GM18873 (cell line): ENCODE data around the gene ATP6V0E2.
"Not testable (repeated sequence)": the region's sequence is repeated elsewhere in the genome, so short reads cannot be mapped to it uniquely, and the experiment has no call there.

Experiments
- ATAC-seq: cut with Tn5 transposase; IDR thresholded peaks from one replicate; pipeline ENCODE4 v1.9.1; 2021; ENCODE audit warnings: mild to moderate bottlenecking, moderate library complexity, moderate number of reproducible peaks; ENCODE audit not compliant: unreplicated experiment, low FRiP score

ATP6V0E2 gene

DNA sequence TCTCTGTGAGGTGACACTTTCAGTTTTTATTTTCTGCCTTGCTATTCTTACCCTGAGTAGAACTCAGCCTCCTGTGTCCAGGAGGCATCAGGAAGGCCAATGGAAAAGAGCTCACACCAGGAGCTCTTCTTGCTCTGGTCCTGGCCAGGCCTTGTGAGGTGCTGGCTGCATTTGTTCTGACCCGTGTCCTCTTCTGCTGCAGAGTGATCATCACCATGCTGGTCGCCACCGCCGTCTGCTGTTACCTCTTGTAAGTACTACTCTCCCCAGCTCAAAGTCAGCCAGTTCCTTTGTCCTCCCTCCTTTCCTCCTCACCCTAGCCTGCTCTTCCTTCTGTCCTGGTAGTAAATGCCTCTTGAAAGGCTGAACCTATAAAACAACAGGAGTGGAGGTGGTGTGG lies 1.6 kb downstream of the ATP6V0E2 start:
- ATAC-seq = no peak

GRCh38 chr7:149877890-149878522 lies 4.2 kb downstream of the ATP6V0E2 start:
- ATAC-seq = no peak

DNA sequence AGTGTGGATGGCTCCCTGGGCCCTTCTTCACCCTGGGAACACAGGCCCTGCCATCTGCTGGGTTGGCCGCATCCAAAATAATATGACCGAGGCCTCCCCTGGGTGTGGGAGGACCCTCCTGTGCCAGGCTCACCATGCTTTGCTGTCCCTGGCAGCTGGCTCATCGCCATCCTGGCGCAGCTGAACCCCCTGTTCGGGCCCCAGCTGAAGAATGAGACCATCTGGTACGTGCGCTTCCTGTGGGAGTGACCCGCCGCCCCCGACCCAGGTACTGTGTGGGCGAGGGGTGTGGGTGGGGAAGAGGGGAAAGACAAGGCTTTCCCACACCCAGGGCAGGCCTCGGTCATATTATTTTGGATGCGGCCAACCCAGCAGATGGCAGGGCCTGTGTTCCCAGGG lies 4.8 kb downstream of the ATP6V0E2 start:
- no peak for ATAC-seq

GRCh38 chr7:149879271-149879743 lies 5.5 kb downstream of the ATP6V0E2 start:
- ATAC-seq = no peak

DNA sequence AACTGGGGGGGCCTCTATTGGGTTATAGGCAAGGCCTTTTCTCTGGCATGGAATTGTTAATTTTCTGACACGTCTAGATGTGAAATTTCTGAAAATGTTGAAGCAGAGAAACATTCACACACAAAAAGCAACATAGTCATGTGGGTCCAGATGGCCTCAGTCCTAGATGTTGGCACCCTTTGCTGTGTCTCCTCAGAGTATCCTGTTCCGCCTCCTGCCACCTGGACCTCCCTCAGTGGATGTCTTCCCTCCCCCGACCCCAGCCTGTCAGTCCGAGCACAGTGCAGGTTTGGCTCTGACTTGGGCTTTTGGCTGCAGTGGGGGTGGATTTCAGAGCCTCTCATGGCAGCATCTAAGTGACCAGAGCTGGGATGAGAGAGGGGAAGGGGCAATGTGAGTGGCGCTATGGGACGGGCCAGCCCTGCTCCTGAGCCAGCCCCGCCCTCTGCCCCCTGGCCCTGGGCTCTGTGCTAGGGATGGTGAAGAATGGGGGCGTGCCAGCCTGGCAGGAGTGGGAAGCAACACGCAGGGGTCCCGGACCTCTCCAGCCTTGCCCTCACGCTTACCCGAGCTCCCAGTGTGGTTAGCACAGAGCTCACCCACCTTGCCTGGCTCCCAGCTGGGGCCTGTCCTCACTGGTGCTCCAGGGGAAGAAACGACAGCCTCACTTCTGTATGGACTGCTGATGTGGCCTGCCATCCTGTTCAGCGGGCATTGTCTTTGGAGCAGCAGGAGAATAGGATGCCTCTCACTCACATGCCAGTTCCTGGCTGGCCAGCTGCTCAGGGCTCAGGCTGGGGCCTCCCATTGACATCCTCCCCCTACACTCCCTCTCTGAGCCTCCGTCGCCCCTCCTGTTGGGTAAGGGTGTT lies 6.2 kb downstream of the ATP6V0E2 start:
- ATAC-seq = no peak

DNA sequence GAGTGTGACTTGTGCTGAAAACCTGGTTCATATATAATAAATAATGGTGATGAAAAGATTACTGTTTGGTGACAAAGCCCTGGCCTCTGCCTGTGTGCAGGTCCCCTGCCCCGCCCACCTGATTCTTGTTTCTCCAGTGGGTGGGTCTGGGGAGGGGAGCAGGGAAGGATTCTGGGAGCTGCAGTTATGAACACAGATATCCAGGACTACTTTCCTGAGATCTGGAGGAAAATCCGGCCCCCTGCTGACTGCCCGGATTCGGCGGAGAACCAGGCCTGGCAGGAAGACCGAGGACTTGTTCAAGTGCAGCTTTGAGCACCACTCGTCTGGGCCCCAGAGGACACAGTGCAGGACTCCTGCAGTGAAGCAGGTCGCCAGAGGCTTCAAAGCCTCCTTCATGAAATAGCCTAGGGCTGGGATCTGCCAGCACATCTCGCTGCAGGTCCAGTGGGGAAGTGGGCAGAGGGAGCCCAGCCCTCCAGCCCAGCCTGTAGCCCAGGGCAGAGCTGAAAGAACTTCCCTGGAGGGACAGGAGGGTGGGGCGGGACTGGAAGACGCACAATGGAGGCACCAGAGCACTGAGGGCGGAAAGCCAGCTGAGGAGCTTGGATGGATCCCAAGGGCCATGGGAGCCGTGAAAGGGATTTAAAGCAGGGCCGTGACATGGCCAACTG lies 7.0 kb downstream of the ATP6V0E2 start:
- ATAC-seq = no peak

GRCh38 chr7:149881328-149882247 lies 7.8 kb downstream of the ATP6V0E2 start:
- ATAC-seq = no peak

DNA sequence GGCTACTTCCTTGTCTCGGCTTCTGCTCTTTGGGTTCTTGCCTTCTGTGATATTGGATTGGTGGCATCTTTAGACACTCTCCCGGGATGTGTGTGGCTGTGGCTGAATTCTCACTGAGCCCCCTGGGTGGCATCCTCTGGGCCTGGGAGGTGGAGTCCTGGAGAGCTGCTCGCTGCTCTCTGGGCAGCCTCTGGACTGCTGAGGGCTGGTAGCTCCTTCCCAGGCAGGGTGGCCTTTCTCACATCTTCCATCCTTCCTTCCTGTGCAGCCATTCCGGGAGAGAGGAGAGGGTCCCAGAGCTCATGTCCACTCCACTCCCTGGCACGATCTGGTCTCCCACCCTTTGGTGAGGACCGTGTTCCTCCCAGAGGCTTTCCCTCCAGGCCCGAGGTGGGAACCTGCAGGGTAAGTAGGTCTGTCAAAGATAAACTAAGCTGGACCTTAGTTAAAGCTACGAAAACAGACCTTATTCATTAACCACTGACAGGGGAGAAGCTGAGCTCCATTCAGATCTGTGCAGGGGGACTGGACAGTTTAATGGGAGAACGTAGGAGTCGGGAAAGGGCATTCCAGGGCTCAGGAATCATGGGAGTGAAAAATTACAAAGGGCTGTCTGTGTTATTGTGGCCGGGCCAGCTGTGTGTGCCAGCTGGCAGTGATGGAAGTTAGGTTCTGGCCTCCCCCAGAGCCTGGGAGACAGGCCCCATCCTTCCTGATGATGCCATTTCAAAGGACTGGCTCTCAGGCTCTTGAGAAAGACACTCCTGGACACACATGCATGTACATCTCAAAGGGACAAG lies 8.7 kb downstream of the ATP6V0E2 start:
- ATAC-seq = no peak

DNA sequence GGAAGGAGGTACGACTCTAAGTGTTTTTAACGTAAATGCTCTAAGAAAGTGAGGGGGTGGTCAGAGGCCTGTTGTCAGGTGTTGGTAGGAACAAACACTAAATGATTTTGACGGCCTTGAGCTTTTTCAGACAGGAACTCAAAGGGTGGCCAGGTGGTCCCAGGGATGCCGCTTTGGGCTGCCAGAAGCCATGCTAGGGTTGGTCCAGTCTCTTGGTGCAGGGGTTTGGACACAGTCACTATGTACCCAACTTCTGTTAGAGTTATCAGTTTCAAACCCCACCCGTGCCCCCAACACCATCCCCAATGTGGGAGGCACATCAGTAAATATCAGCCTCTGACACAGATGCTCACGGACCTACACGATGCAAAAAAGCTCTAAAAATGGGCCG lies 9.3 kb downstream of the ATP6V0E2 start:
- ATAC-seq = no peak

GRCh38 chr7:149883452-149883861 lies 9.7 kb downstream of the ATP6V0E2 start:
- ATAC-seq = peak; percentile 59

- ATAC-seq = no peak
Observed at GRCh38 chr7:149884016-149884415, 10.2 kb downstream of the ATP6V0E2 start.

DNA sequence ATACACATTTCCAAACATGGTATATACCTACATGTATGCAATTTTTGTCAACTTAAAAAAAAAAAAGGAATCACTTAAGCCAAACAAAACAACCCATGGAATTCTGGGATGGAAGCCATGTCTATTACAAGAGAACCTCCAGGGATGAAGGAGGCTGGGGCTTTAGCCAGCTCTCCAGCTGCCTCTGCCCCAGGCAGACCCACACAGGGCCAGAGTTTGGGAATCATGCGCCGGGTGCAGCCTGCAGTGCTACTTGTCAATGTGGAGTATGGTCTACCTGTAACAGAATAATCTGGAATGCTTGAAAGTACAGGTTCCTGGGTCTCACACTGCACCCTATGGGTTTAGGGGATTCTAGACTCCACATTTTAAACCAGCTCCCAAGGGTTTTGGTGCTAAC lies 10.8 kb downstream of the ATP6V0E2 start:
- ATAC-seq = no peak

DNA sequence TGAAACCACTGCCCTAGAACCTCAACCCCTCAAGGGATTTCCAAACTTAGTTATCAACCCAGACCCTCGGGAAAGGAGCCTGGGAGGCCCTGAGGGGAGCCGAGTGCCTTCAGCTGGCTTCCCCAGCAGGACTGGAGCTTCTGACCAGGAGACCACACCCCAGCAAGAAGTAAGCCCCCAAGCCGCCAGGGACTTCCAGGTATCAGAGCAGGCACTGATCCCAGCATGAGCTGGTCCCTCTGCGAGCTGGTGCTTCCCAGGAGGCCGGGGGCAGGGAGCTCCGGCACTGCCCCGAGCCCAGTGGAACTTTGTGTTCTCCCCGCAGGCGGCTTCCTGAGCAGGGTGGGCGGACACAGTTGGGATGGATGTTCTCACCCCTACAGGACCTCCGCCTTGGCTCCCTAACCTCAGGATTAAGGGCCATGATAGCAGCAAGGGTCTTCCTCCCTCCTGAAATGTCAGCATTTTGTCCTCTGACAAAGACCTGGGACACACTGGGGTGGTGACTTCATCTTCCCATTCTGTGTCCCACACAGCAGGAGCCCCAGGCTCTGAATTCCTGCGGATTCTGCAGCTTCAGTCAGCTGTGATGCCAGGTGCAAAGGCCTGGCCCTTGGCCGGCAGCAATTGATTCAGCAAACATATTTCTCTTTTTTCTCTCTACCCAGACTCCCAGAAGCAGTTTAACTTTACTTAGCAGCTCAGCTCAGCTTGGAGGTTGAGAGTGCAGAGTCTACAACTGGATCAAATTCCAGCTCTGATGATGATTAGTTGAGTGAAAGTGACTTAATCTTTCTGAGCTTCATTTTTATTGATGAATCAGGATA lies 11.6 kb downstream of the ATP6V0E2 start:
- no peak for ATAC-seq

- ATAC-seq = no peak
Observed at GRCh38 chr7:149886018-149886415, 12.2 kb downstream of the ATP6V0E2 start.

- ATAC-seq = no peak
Observed at GRCh38 chr7:149887311-149887710, 13.5 kb downstream of the ATP6V0E2 start.

- not testable (repeated sequence) for ATAC-seq
Observed at GRCh38 chr7:149890715-149891114, 16.9 kb downstream of the ATP6V0E2 start.

- ATAC-seq = not testable (repeated sequence)
Observed at GRCh38 chr7:149894957-149895356, 21.2 kb downstream of the ATP6V0E2 start.

DNA sequence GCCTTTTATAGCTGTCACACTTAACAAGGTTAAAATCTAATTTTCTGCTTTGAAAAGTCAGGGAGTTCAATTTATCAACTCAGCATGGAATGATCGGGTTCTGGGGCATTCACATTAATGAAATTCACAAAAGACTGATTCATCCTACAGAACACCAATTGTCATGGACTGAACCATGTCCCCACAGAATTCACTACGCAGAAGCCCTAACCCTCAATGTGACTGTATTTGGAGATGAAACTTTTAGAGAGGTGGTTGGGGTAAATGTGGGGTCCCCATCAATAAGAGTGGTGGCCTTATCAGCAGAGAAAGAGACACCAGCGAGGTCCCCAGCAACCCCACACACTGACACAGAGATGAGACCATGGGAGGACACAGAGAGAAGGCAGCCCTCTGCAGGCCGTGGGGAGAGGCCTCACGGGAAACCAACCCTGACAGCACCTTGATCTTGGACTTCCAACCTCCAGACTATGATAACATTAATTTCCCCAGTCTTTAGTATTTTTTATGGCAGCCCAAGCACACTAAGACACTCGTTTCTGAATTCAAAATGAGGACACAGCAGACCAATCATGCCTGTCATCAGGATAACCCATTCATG lies 34.1 kb downstream of the ATP6V0E2 start:
- ATAC-seq = not testable (repeated sequence)
